GM12865 (cell line): Measurements from ENCODE around the gene MYL5.

ENCODE experiments used
- DNase-seq: peaks from one replicate; pipeline ENCODE4 v3.0.0; 2010; ENCODE audit warnings: low read depth
- H3K4me3 ChIP-seq: 2 replicates; pipeline ENCODE4 v1.5.1; 2011; ENCODE audit warnings: mild to moderate bottlenecking, low read depth, low read length, control low read depth
- TF ChIP-seq, protein P1 (sequence below): IDR thresholded peaks from 2 replicates; pipeline ENCODE4 v1.5.1; 2011; ENCODE audit warnings: low read length, control low read depth, low read depth, inconsistent platforms; ENCODE audit not compliant: insufficient read depth; ENCODE audit errors: missing control alignments

The MYL5 gene

DNA sequence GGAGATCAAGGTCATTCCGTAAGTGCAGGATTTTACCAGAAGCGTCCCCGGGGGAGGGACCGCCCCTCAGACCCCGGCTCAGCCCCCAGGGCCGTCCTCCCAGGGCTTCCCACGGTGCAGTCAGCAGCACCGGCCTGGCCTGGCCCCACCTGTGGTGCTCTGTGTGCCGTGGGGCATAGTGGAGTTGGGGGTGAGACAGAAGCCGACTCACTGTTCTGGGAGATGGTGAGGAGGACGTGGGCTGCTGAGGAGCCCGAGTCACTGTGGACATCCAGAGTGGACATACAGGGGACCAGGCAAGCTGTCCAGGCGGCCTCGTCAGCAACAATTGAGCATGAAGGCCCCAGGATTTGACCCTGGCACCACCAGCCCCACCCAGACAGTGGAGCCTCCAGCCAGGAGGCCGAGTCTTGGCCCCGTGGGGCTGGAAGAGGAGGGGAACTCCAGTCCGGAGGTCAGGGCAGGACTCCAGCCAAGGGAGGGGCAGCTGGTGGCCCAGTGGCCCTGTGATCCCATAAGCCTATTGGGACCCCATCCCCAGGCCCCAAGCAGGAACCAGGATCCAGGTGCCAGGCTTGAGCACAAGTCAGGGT lies 19.4 kb upstream of the MYL5 start:
- H3K4me3 ChIP-seq: no peak overlapping the region
- TF ChIP-seq, protein P1, sequence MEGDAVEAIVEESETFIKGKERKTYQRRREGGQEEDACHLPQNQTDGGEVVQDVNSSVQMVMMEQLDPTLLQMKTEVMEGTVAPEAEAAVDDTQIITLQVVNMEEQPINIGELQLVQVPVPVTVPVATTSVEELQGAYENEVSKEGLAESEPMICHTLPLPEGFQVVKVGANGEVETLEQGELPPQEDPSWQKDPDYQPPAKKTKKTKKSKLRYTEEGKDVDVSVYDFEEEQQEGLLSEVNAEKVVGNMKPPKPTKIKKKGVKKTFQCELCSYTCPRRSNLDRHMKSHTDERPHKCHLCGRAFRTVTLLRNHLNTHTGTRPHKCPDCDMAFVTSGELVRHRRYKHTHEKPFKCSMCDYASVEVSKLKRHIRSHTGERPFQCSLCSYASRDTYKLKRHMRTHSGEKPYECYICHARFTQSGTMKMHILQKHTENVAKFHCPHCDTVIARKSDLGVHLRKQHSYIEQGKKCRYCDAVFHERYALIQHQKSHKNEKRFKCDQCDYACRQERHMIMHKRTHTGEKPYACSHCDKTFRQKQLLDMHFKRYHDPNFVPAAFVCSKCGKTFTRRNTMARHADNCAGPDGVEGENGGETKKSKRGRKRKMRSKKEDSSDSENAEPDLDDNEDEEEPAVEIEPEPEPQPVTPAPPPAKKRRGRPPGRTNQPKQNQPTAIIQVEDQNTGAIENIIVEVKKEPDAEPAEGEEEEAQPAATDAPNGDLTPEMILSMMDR: no peak
- DNase-seq: no peak

DNA sequence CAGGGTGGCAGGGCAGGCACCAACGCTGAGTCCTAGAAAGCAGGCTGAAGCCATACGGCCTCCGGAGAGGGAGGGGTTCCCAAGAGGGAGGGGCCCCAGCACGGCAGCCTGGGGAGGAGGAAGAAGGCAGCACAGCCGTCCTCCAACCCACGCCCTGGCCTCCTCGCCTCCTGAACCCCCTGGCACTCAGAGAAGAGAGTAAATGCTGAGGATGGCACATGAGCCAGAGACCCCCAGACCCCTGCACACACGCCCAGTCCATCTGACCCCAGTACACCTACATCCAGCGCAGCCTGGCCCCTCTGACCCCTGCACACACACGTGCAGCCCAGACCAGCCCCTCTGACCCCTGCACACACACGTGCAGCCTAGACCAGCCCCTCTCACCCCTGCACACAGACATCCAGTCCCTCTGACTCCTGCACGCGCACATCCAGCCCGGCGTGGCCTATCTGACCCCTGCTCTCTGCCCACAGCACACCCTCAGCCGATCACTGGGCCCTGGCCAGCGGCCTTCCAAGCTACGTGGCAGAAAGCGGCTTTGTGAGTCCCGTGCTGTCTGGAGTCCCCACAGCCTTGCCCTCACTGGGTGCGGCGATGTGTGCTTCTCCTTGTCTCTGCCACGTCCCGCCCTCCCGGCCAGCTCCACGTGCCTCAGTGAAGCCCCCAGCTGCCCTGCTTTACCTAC lies 18.7 kb upstream of the MYL5 start:
- no peak overlapping the region for H3K4me3 ChIP-seq
- no peak for DNase-seq
- TF ChIP-seq, protein P1: no peak

DNA sequence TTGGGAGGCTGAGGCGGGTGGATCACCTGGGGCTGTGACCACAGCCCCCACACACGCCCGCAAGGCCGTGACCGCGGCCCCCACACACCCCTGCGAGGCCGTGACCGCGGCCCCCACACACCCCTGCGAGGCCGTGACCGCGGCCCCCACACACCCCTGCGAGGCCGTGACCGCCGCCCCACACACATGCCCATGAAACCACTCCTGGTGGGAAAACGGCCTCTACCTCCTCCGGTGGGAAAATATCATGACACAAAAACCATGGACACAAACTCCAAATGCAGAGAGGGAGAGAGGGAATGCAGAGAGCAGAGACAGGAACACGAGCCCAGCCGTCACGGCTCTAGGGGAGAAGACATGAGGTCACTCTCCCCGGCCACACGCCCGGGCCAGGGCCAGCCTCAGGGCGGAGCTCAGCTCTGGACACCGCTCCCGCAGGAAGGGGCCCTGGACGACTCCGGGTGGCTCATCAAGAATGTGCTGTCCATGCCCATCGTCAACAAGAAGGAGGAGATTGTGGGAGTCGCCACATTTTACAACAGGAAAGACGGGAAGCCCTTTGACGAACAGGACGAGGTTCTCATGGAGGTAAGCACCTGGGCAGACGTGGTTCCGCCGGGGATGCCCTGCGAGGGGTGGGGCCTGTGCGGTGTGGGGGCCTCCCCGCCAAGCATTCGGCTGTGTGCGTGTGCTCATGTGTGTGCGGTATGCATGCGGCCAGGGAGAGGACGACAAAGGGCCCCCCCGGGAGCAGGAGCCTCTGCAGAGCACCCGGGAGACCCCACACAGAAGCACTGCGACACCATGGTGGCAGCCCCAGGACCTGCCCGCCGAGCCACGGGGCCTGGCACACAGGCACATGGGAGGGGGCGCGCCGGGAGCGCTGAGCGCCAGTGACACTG lies 17.7 kb upstream of the MYL5 start:
- H3K4me3 ChIP-seq: no peak overlapping the region
- DNase-seq: no peak
- TF ChIP-seq, protein P1: no peak

DNA sequence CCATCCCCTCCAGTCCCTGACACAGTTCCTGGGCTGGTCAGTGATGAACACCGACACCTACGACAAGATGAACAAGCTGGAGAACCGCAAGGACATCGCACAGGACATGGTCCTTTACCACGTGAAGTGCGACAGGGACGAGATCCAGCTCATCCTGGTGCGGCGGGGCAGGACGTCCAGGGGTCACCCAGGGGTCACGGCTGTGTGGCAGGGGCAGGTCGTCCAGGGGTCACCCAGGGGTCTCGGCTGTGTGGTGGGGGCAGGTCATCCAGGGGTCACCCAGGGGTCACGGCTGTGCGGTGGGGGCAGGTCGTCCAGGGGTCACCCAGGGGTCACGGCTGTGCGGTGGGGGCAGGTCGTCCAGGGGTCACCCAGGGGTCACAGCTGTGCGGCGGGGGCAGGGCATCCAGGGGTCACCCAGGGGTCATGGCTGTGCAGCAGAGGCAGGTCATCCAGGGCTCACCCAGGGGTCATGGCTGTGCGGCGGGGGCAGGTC lies 17.0 kb upstream of the MYL5 start:
- H3K4me3 ChIP-seq: no peak overlapping the region
- DNase-seq: no peak
- TF ChIP-seq, protein P1: no peak

DNA sequence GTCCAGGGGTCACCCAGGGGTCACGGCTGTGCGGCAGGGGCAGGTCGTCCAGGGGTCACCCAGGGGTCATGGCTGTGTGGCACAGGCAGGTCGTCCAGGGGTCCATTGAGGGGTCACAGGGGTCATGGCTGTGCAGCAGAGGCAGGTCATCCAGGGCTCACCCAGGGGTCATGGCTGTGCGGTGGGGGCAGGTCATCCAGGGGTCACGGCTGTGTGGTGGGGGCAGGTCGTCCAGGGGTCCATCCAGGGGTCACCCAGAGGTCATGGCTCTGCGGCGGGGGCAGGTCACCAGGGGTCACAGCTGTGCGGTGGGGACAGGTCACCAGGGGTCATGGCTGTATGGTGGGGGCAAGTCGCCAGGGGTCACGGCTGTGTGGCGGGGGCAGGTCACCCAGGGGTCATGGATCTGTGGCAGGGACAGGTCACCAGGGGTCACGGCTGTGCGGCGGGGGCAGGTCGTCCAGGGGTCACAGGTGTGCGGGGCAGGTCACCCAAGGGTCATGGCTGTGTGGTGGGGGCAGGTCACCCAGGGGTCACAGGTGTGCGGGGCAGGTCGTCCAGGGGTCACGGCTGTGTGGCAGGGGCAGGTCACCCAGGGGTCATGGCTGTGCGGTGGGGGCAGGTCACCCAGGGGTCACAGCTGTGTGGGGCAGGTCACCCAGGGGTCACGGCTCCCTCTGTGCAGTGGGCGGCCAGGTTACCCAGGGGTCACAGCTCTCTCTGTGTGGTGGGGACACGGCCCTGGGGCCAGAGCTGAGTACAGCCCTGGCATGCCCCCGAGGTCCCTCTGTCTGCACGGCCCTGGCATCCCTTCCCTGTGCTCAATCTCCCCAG lies 16.3 kb upstream of the MYL5 start:
- no peak overlapping the region for H3K4me3 ChIP-seq
- TF ChIP-seq, protein P1: no peak
- DNase-seq: no peak

DNA sequence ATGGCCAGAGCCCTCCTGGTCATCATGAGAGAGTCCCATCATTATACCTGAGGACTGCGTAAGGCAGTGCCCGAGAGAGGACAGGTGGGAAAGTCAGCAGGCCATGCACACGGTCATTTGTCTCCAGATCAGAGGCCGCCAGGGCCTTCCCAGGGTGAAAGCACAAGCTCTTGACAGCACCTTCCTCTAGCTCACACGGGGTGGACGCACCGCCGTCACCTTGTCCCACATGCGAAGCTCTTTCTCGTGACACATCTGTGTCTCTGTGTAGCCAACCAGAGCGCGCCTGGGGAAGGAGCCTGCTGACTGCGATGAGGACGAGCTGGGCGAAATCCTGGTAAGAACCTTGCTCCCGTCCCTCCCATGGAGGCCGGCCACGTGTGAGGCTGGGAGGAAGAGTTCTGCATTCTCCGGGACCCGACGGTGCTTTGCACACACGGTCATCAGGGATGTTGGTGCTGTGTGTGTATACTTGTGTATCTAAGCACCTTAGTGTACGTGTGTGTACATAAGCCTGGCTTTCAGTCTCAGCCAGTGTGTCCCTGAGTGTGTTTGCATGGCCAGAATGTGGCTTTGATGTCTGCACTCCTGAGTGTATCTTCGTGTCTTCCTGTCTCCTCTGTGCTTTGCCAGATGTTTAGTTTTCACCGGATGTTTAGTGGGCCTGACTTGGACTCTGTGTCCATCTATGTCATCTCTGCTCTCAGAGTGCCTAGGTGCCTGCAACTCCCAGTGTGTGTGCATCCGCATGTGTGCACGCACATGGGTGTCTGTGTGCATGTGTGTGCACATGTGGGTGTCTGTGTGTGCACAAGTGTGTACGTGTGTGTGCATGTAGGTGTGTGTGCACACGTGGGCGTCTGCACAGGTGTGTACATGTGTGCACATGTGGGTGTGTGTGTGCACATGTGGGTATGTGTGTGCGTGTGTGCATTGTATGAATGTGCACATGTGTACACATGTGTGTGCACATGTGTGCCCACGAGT lies 15.4 kb upstream of the MYL5 start:
- no peak for DNase-seq
- H3K4me3 ChIP-seq: no peak overlapping the region
- TF ChIP-seq, protein P1: no peak
